Posterior cingulate gyrus (tissue), 11 donors: ENCODE results near the gene RPA1.

Experiments
- DNase-seq, 10 donors: peaks; one replicate each; pipeline versions ENCODE4 v3.0.0 to v3.0.0-alpha.2; 2020 to 2021; ENCODE audit warnings: mixed read lengths in 3 of 10
- intact Hi-C: fragments of 100-400 bp; cut with DNase I; formaldehyde crosslinking; loops from one replicate; pipeline ENCODE4 v1.15.1; 2023

The RPA1 gene

GRCh38 chr17:1933875-1934715 lies 104.3 kb downstream of the RPA1 start:
- peak in 2 of 10 donors; percentile 85 to 88 for DNase-seq

GRCh38 chr17:1934901-1935300 lies 105.1 kb downstream of the RPA1 start:
- intact Hi-C loops, result no loop called here
- DNase-seq, result no peak

More at GRCh38 chr17:1933875-1934715, 104.3 kb downstream of the RPA1 start:
- intact Hi-C loops, result no loop called here

- intact Hi-C loops, result no loop called here
These were observed 107.0 kb downstream of the RPA1 start for GRCh38 chr17:1936766-1937165.

GRCh38 chr17:1937461-1937860 lies 107.7 kb downstream of the RPA1 start:
- intact Hi-C loops, result no loop called here
- no peak for DNase-seq

More at GRCh38 chr17:1936766-1937165, 107.0 kb downstream of the RPA1 start:
- no peak for DNase-seq

- intact Hi-C loops, result no loop called here
- DNase-seq, result peak in 2 of 10 donors; percentile 42 to 86
These were observed 110.4 kb downstream of the RPA1 start for GRCh38 chr17:1939981-1940809.

DNA sequence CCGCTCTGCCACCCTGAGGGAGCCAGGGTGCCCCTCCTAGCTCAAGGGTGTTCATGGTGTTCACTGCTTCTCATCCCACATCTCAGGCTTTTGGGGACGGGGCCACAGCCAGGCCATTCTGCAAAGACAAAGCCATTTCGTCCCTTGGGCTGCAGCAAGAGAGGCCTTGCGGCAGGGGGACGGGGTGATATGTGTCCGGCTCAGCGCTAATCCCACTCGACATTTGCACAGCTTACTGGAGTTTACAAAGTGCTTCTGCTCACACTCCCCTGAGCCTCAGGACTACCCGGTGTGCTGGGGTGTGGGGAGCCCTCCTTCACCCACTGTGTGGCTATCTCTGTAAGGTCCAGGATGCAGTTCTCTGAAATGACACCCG lies 111.0 kb downstream of the RPA1 start:
- intact Hi-C loops, result no loop called here
- no peak for DNase-seq

DNA sequence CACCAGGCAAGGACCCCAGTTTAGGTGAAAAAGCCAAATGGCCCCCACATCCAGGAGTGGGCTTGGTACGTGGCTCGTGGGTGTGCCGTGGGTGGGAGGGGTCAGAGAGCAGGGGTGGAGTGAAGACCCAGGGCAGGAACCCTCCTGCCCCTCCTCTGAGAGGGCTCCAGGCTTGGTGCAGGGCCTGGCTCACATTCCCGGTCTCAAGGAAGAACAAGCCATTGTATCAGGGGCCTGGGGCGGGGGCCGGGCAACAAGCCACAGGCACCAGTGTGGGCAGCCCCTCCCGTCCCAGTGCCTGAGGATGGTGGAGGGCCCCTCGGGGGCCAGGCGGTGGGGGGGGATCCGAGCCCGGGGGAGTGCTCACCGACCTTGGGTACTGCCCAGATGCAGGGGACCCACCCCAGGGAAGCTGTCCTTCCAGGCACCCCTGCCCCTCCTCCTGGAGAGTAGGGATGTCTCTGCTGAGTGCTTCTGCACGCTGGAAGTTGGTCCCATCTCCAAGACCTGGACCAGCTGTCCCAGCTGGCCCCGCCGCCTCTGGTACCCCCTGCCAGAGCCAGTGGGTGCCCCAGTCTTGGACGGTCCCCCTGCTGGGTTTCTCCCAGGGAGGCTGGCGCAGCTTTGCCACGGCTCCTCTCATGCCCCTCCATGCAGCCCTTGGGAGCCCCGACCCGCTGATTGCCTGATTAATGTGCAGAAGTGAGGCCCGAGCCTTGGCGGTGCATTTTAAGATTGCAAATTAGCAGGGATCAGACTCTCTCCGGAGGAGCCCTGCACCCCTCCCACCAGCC lies 111.7 kb downstream of the RPA1 start:
- DNase-seq, result no peak
- intact Hi-C loops, result no loop called here

DNA sequence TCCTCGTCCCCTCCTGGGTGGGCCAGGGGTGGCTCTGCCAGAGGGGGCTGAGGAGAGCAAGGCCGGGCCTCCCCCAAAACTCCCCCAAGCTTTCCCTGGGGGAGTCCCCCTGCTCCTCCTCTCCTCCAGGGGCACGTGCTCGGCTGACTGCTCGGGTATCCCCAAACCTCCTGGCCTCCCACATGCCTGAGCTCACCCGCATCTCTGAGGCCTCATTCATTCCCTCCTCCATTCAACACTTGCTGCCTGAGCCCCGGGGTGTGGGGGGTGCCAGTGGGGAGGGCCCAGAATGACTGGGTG lies 112.2 kb downstream of the RPA1 start:
- no peak for DNase-seq
- intact Hi-C loops, result no loop called here

GRCh38 chr17:1942666-1943435 lies 113.0 kb downstream of the RPA1 start:
- no peak for DNase-seq
- intact Hi-C loops, result no loop called here

GRCh38 chr17:1943436-1943831 lies 113.6 kb downstream of the RPA1 start:
- peak in 1 of 10 donors; percentile 73 for DNase-seq
- intact Hi-C loops, result no loop called here

- intact Hi-C loops, result no loop called here
These were observed 115.8 kb downstream of the RPA1 start for GRCh38 chr17:1945621-1946020.

GRCh38 chr17:1946021-1946932 lies 116.5 kb downstream of the RPA1 start:
- DNase-seq, result peak in 1 of 10 donors; percentile 78
- intact Hi-C loops, result no loop called here

More at GRCh38 chr17:1945621-1946020, 115.8 kb downstream of the RPA1 start:
- no peak for DNase-seq

DNA sequence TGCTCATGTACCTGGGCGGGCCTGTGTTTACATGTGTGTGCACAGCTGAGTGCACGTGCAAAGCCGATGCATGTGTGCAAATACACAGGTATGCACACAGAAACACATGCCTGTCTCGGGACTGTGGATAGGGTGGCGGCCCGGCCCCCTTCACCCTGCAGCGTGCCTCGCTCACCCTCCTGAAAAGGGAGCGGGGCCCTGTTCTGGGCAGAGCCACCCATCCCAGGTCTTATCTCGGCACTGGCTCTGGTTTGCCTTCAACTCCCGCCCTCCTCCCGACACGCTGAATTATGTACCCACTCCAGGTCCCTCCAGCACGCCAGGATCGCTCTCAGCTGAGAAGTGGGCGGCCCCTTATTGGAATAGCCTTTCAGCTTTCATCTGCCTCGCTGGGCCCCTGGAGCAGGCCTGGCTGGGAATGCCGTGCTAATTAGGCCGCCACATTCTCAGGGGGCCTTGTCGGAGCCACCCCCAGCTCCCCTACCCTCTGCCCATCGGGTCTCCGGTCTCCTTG lies 117.5 kb downstream of the RPA1 start:
- peak in 5 of 10 donors; percentile 51 to 91 (median 86) for DNase-seq
- intact Hi-C loops, result no loop called here

GRCh38 chr17:1947743-1948516 lies 118.1 kb downstream of the RPA1 start:
- DNase-seq, result peak in 1 of 10 donors; percentile 80
- intact Hi-C loops, result no loop called here

GRCh38 chr17:1948517-1948825 lies 118.7 kb downstream of the RPA1 start:
- peak in 1 of 10 donors; percentile 74 for DNase-seq
- intact Hi-C loops, result no loop called here
